ENCODE results near the gene TMEM106A. TPM values are rescaled to one million over a fixed set of nuclear protein-coding genes. Genes with fewer than 3 reads are reported as not detected.
"Not testable (repeated sequence)": the region's sequence is repeated elsewhere in the genome, so short reads cannot be mapped to it uniquely, and the experiment has no call there.

Gene TMEM106A
- total RNA-seq, 1 experiment from 2014 or later, result 14.5 TPM

- H3K9me3 ChIP-seq (ENCODE audit: low read length); H4K20me1 ChIP-seq (ENCODE audit: insufficient read depth, low read depth, low read length); H2AFZ ChIP-seq (ENCODE audit: low read length); H3K27ac ChIP-seq (ENCODE audit: low read length); H3K27me3 ChIP-seq (ENCODE audit: low read length); H3K79me2 ChIP-seq (ENCODE audit: low read length); DNase-seq; H3K4me2 ChIP-seq (ENCODE audit: low read depth, low read length, poor library complexity, severe bottlenecking); H3K4me3 ChIP-seq (ENCODE audit: low read length); H3K36me3 ChIP-seq (ENCODE audit: insufficient read depth, low read length); H3K9me2 ChIP-seq (replicated peaks; ENCODE audit: insufficient read depth, low read length); H3K9ac ChIP-seq (ENCODE audit: low read length); H3K4me1 ChIP-seq (ENCODE audit: low read length): not testable (repeated sequence)
These were observed 20.5 kb downstream of the TMEM106A start for GRCh38 chr17:43232021-43232699.

- not testable (repeated sequence) for H3K4me3 ChIP-seq (ENCODE audit: low read length); H3K27me3 ChIP-seq (ENCODE audit: low read length); H3K9ac ChIP-seq (ENCODE audit: low read length); H4K20me1 ChIP-seq (ENCODE audit: insufficient read depth, low read depth, low read length); H3K79me2 ChIP-seq (ENCODE audit: low read length); H2AFZ ChIP-seq (ENCODE audit: low read length); H3K9me2 ChIP-seq (replicated peaks; ENCODE audit: insufficient read depth, low read length); H3K4me2 ChIP-seq (ENCODE audit: low read depth, low read length, poor library complexity, severe bottlenecking); H3K27ac ChIP-seq (ENCODE audit: low read length); H3K36me3 ChIP-seq (ENCODE audit: insufficient read depth, low read length); H3K9me3 ChIP-seq (ENCODE audit: low read length); H3K4me1 ChIP-seq (ENCODE audit: low read length); DNase-seq
These were observed 21.6 kb downstream of the TMEM106A start for GRCh38 chr17:43233263-43233662.

GRCh38 chr17:43233877-43234276 lies 22.2 kb downstream of the TMEM106A start, which contains the start of gene RNU2-1:
Gene RNU2-1, minus strand, starts transcription at chr17:43233977.
- not testable (repeated sequence) for DNase-seq; H4K20me1 ChIP-seq (ENCODE audit: insufficient read depth, low read depth, low read length); H3K36me3 ChIP-seq (ENCODE audit: insufficient read depth, low read length); H2AFZ ChIP-seq (ENCODE audit: low read length); H3K9ac ChIP-seq (ENCODE audit: low read length); H3K27ac ChIP-seq (ENCODE audit: low read length); H3K4me3 ChIP-seq (ENCODE audit: low read length); H3K4me1 ChIP-seq (ENCODE audit: low read length); H3K79me2 ChIP-seq (ENCODE audit: low read length); H3K9me3 ChIP-seq (ENCODE audit: low read length); H3K9me2 ChIP-seq (replicated peaks; ENCODE audit: insufficient read depth, low read length); H3K27me3 ChIP-seq (ENCODE audit: low read length); H3K4me2 ChIP-seq (ENCODE audit: low read depth, low read length, poor library complexity, severe bottlenecking)

DNA sequence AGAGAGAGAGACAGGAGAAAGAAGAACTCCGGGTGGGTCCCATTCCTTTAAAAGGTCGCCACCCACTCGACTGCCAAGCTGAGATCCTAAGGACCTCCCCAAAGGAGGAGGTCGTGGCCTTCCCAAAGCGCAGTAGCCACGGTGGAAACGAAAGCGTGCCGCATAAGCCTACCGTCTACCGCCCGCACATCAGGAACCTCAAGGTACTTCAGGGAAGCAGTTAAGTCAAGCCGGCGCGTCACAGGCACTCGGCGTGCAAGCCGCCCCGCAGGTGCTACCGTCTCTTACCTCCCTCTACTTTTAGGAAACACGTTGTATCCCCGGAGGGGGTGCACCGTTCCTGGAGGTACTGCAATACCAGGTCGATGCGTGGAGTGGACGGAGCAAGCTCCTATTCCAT lies 27.9 kb downstream of the TMEM106A start:
- DNase-seq; H3K9me2 ChIP-seq (replicated peaks; ENCODE audit: insufficient read depth, low read length); H3K27ac ChIP-seq (ENCODE audit: low read length); H3K4me3 ChIP-seq (ENCODE audit: low read length); H3K4me1 ChIP-seq (ENCODE audit: low read length); H3K9me3 ChIP-seq (ENCODE audit: low read length); H4K20me1 ChIP-seq (ENCODE audit: insufficient read depth, low read depth, low read length); H3K36me3 ChIP-seq (ENCODE audit: insufficient read depth, low read length); H2AFZ ChIP-seq (ENCODE audit: low read length); H3K4me2 ChIP-seq (ENCODE audit: low read depth, low read length, poor library complexity, severe bottlenecking); H3K27me3 ChIP-seq (ENCODE audit: low read length); H3K9ac ChIP-seq (ENCODE audit: low read length); H3K79me2 ChIP-seq (ENCODE audit: low read length): not testable (repeated sequence)

DNA sequence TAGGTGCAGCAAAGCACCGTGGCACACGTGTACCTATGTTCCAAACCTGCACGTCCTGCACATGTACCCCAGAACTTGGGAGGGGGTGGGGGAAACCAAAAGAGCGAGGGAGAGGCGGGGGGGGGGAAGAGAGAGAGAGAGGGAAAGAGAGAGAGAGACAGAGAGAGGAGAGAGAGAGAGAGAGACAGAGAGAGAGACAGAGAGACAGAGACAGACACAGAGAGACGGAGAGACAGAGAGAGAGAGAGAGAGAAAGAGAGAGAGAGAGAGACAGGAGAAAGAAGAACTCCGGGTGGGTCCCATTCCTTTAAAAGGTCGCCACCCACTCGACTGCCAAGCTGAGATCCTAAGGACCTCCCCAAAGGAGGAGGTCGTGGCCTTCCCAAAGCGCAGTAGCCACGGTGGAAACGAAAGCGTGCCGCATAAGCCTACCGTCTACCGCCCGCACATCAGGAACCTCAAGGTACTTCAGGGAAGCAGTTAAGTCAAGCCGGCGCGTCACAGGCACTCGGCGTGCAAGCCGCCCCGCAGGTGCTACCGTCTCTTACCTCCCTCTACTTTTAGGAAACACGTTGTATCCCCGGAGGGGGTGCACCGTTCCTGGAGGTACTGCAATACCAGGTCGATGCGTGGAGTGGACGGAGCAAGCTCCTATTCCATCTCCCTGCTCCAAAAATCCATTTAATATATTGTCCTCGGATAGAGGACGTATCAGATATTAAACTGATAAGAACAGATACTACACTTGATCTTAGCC lies 29.1 kb downstream of the TMEM106A start:
- not testable (repeated sequence) for H3K4me1 ChIP-seq (ENCODE audit: low read length); H3K27ac ChIP-seq (ENCODE audit: low read length); H3K4me3 ChIP-seq (ENCODE audit: low read length); H2AFZ ChIP-seq (ENCODE audit: low read length); H3K9me2 ChIP-seq (replicated peaks; ENCODE audit: insufficient read depth, low read length); H4K20me1 ChIP-seq (ENCODE audit: insufficient read depth, low read depth, low read length); H3K9ac ChIP-seq (ENCODE audit: low read length); H3K36me3 ChIP-seq (ENCODE audit: insufficient read depth, low read length); H3K27me3 ChIP-seq (ENCODE audit: low read length); H3K4me2 ChIP-seq (ENCODE audit: low read depth, low read length, poor library complexity, severe bottlenecking); H3K9me3 ChIP-seq (ENCODE audit: low read length); DNase-seq; H3K79me2 ChIP-seq (ENCODE audit: low read length)

DNA sequence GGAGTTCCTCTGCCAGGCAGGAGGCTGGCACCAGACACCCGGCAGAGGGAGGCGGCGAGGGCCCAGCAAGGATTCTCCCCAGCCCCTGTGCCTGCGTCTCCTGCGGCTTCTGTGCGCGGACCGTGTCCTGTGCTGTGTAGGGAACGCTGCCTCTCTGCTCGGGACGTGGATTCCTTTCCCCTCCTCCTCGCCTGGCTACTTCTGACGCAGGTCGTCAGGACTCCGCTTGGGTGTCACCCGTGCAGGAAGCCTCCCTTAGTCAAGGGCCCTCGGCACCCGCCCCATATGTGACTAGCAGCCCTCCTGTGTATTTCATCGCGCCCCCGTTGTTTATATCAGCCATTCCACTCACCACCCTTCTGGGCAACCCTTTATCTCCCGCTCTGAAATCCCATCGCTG lies 34.8 kb downstream of the TMEM106A start:
- H3K4me3 ChIP-seq (ENCODE audit: low read length); H3K79me2 ChIP-seq (ENCODE audit: low read length); H2AFZ ChIP-seq (ENCODE audit: low read length); H3K4me2 ChIP-seq (ENCODE audit: low read depth, low read length, poor library complexity, severe bottlenecking); H3K27ac ChIP-seq (ENCODE audit: low read length); DNase-seq; H3K36me3 ChIP-seq (ENCODE audit: insufficient read depth, low read length); H3K9ac ChIP-seq (ENCODE audit: low read length); H4K20me1 ChIP-seq (ENCODE audit: insufficient read depth, low read depth, low read length); H3K4me1 ChIP-seq (ENCODE audit: low read length); H3K9me3 ChIP-seq (ENCODE audit: low read length); H3K27me3 ChIP-seq (ENCODE audit: low read length); H3K9me2 ChIP-seq (replicated peaks; ENCODE audit: insufficient read depth, low read length): not testable (repeated sequence)

Small RNAs within 50 kb of the gene (small RNA-seq; reads per million reads assigned to genes)
- gene AC060780.2 (0.12 reads per million), gene AC060780.3 (not detected), gene RF00004 (not detected), gene RNU2-1 (not detected)

Other genes with a start within 250 kb of the TMEM106A start
- 17.7 and 38.9 TPM in 2 replicates for gene AARSD1, start 247.4 kb upstream of the TMEM106A start, total RNA-seq (2014; rRNA removed; shearing (Covaris generic); ENCODE audit: low replicate concordance)
- 0.11 and 0.45 TPM in 2 replicates for gene PTGES3L, start 231.8 kb upstream of the TMEM106A start, total RNA-seq (2014; rRNA removed; shearing (Covaris generic); ENCODE audit: low replicate concordance)
- gene RUNDC1, start 231.3 kb upstream of the TMEM106A start, total RNA-seq (2014; rRNA removed; shearing (Covaris generic); ENCODE audit: low replicate concordance), result 9.2 and 16.6 TPM in 2 replicates
- gene RPL27, start 213.5 kb upstream of the TMEM106A start, total RNA-seq (2014; rRNA removed; shearing (Covaris generic); ENCODE audit: low replicate concordance), result 1,746 and 2,567 TPM in 2 replicates
- gene IFI35, start 205.1 kb upstream of the TMEM106A start, total RNA-seq (2014; rRNA removed; shearing (Covaris generic); ENCODE audit: low replicate concordance), result 19.1 and 27.2 TPM in 2 replicates
- 45.7 and 55.1 TPM in 2 replicates for gene VAT1, start 189.5 kb upstream of the TMEM106A start, total RNA-seq (2014; rRNA removed; shearing (Covaris generic); ENCODE audit: low replicate concordance)
- 0.30 and 0.36 TPM in 2 replicates for gene RND2, start 186.6 kb upstream of the TMEM106A start, total RNA-seq (2014; rRNA removed; shearing (Covaris generic); ENCODE audit: low replicate concordance)
- gene BRCA1, start 86.5 kb upstream of the TMEM106A start, total RNA-seq (2014; rRNA removed; shearing (Covaris generic); ENCODE audit: low replicate concordance), result 46.0 and 49.7 TPM in 2 replicates
- 49.4 and 49.5 TPM in 2 replicates for gene NBR1, start 40.7 kb upstream of the TMEM106A start, total RNA-seq (2014; rRNA removed; shearing (Covaris generic); ENCODE audit: low replicate concordance)
- not detected in 2 replicates for gene CCDC200, start 16.7 kb downstream of the TMEM106A start, total RNA-seq (2014; rRNA removed; shearing (Covaris generic); ENCODE audit: low replicate concordance)
- not detected in 2 replicates for gene RNU2-1, start 22.1 kb downstream of the TMEM106A start, total RNA-seq (2014; rRNA removed; shearing (Covaris generic); ENCODE audit: low replicate concordance)
- not detected in 2 replicates for gene ARL4D, start 187.1 kb downstream of the TMEM106A start, total RNA-seq (2014; rRNA removed; shearing (Covaris generic); ENCODE audit: low replicate concordance)

All from Karpas-422 (cell line).